ENCODE measurements around the gene RPSA. TPM values are rescaled to one million over a fixed set of nuclear protein-coding genes. Genes with fewer than 3 reads are reported as not detected.

The RPSA gene
- total RNA-seq, 4 donors from 2014 or later: 490 to 861 (median 825) TPM

DNA sequence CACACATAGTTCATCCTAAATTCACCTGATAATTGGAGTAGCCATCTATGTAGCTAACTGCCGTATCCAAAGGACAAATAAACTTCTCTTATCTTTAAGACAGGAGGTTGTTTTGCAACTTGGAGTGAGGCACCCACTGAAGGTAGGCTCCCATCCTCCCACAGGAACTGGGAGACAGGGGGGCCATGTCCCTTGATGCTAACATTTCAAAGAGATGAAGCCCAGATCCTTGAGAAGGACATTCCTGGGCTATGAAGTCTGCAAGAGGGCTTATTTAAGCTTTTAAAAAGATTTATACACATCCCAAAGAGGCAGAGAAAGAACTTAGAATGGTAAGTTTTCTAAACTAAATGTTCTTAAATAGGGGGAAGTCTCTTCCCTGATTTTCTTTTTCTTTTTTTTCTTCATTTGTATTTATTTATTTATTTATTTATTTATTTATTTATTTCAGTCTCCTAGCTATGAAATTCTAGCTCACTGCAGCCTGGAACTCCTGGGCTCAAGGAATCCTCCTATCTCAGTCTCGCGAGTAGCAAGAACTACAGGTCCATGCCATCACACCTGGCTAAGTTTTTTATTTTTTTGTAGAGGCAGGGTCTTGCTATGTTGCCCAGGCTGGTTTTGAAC is 48.2 kb downstream of the RPSA start:
- TF ChIP-seq, protein P1, sequence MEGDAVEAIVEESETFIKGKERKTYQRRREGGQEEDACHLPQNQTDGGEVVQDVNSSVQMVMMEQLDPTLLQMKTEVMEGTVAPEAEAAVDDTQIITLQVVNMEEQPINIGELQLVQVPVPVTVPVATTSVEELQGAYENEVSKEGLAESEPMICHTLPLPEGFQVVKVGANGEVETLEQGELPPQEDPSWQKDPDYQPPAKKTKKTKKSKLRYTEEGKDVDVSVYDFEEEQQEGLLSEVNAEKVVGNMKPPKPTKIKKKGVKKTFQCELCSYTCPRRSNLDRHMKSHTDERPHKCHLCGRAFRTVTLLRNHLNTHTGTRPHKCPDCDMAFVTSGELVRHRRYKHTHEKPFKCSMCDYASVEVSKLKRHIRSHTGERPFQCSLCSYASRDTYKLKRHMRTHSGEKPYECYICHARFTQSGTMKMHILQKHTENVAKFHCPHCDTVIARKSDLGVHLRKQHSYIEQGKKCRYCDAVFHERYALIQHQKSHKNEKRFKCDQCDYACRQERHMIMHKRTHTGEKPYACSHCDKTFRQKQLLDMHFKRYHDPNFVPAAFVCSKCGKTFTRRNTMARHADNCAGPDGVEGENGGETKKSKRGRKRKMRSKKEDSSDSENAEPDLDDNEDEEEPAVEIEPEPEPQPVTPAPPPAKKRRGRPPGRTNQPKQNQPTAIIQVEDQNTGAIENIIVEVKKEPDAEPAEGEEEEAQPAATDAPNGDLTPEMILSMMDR (IDR thresholded peaks at IDR 0.05; ENCODE audit: low read depth): no peak

DNA sequence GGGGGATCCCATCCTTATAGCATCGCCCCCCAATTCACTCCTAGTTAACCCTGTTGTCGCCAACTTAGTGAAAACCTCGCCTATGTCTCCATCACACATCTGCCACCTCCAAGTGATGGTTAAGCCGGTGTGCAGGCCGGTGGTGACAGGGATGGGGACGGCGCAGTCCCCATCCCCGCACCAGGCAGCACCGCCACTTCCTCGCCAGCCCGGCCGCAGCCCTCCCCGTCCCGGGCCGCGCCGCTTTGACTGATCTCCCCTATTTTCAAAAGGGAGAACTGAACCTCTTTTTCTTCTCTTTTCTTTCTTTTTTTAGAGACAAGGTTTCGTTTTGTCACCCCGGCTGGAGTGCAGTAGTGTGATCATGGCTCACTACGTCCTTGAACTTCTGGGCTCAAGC is 49.6 kb downstream of the RPSA start:
- TF ChIP-seq, protein P1 (IDR thresholded peaks at IDR 0.05; ENCODE audit: low read depth): no peak

DNA sequence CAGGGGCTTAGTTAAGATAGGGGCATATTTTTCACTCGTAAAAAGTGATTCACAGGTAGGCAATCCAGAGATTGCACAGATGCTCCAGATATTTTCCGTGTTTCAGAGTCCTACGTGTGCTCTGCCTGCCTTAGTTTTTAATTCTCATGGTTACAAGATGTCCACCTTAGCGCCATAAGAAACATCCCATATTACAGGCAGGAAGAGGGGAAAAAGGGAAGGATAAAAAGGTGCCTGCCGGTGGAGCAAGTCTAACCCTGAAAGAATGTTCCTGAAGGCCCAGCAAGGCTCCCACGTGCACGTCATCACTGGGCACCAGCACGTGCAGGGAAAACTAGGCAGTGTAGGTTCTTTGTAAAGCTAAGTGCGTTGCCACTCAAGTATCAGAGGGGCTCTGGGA is 50.8 kb downstream of the RPSA start:
- TF ChIP-seq, protein P1 (IDR thresholded peaks at IDR 0.05; ENCODE audit: low read depth): no peak

DNA sequence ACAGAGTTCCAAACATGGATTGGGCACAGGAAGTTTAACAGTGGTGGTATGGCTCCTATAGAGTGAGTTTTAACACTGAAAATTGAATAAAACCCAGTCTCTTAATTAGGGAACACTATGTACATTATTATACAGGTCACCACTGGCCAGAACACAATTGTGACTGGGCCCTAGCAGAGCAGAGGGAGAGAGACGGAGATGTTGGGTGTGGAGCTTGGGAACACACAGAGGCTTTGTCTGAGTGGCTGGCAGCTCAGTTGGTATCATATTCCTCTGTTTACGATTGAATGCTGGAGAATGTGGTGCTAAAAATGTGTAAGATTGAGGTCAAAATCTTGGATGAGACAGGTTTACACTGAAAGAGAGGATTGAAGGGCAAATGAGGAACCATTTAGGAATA is 54.2 kb downstream of the RPSA start:
- TF ChIP-seq, protein P1 (IDR thresholded peaks at IDR 0.05; ENCODE audit: low read depth): no peak

Small RNA genes lying within 50 kb of the gene (small RNA-seq; reads per million reads assigned to genes)
- gene SNORA6: not detected
- gene SNORA62: not detected

Other genes starting within 250 kb of the RPSA start
- gene XIRP1, start 214.1 kb upstream of the RPSA start, total RNA-seq: not detected
- gene CX3CR1, start 126.7 kb upstream of the RPSA start, total RNA-seq: under 1 TPM; 0.16 to 0.57 (median 0.20) TPM
- gene CCR8, start 77.0 kb upstream of the RPSA start, total RNA-seq: not detected
- gene SLC25A38, start 23.4 kb upstream of the RPSA start, total RNA-seq: 10 to 100 TPM; 16.6 to 25.4 (median 21.5) TPM
- not detected for gene MOBP, start 61.0 kb downstream of the RPSA start, total RNA-seq